ENCODE data around the gene CACNA1C.

The CACNA1C gene

DNA sequence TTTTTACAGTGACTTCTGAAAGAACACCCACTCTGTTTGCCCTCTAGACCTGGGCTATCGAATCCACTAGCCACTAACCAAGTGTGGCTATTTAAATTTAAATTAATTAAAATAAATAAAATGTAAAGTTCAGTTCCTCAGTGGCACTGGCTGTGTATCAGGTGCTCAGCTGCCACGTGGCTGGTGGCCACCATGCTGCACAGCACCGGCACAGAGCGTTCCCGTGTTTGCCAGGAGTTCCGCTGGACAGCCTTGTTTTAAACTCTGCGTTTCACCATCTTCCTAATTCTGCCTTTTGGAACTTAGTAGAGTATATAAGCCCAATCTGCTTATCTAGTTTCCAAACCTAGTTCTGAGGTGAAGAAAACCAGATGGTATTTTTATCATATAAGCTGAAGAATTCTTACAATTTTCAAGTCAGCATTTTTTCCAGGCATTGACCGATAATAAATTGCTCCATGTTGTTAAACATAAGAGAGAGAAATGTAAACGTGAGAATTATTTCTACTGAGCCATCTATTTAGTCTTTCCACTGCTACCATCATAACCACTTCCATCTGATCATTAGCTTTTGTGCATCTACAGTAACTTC is 339.0 kb downstream of the CACNA1C start:
- no peak for DNase-seq (ENCODE audit: low read depth)

GRCh38 chr12:2393016-2393415 is 340.2 kb downstream of the CACNA1C start:
- DNase-seq (ENCODE audit: low read depth): no peak

DNA sequence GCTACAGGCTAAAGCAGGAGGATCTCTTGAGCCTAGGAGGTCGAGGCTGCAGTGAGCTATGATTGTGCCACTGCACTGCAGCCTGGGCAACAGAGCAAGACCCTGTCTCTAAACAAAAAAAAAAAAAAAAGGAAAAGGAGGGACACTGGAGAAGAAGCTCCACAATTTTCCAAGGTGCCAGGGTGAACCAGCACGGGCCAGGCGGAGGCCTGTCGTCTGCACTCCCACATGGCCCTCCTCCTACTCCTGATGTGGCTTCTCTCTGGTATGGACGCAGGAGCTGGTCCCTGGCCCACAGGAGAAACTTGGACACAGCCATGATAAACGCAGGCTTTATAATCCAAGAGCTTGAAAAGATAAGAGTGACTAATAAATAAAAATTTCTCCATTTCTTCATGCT is 341.2 kb downstream of the CACNA1C start:
- DNase-seq (ENCODE audit: low read depth): no peak

DNA sequence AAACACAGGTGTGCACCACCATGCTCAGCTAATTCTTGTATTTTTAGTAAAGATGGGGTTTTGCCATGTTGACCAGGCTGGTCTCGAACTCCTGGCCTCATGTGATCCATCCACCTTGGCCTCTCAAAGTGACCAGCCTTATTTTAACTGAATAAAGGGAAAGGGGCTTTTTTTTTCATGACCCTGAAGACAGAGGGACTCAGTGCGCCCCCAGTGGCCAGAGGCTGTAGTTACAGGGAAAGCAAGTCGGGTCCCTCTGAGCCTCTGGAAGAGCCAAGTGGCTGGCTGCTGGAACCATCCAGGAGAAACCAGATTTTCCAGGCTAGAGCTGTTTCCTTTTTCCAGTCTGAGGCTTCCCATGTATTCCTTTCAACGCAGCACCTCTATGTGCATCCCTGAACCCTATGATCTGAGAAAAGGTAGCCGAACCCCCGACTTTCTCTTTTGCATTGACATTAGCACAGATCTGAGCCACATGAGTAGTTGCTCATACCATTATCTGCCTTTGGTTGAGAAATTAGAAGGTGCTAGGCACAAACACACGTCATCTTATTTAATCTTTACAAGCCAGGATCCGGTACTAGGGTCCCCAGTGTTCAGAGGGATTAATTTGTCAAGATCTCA is 342.7 kb downstream of the CACNA1C start:
- DNase-seq (ENCODE audit: low read depth): no peak

- no peak for DNase-seq (ENCODE audit: low read depth)
These were observed 343.7 kb downstream of the CACNA1C start for GRCh38 chr12:2396448-2396871.

DNA sequence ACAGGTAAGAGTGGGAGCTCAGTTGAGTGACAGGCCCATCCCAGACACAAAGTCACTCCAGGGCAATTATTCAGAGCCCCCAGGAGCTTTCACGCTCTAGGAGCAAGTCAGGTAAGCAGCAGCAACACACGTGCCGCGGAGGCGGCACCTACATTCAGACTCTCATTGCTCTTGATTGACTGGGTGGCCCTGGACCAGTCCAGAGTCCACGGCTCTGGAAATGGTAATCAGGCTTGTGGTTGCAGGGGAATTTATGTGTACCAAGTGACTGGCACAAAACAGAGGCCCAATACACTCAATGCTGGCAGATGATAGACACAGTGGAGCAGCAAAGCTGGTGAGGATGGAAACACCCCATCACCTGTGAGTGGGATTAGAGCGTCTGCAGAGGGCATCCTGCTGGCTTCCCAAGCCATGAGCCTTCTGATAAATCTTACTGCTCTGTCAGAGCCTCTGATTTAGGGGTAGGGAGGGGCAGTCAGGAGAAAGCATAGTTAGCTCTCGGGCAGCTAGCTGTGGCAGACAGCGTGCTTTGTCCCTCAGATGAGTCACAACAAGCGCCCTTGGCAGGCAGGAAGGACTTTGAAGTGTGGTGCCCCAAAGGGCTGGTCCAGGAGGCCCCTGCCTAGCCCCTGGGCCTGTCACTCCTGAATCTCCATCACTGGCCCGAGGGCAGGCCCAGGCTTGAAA is 344.7 kb downstream of the CACNA1C start:
- no peak for DNase-seq (ENCODE audit: low read depth)

- no peak for DNase-seq (ENCODE audit: low read depth)
These were observed 348.3 kb downstream of the CACNA1C start for GRCh38 chr12:2401040-2401439.

- no peak for DNase-seq (ENCODE audit: low read depth)
These were observed 349.3 kb downstream of the CACNA1C start for GRCh38 chr12:2402073-2402579.

DNA sequence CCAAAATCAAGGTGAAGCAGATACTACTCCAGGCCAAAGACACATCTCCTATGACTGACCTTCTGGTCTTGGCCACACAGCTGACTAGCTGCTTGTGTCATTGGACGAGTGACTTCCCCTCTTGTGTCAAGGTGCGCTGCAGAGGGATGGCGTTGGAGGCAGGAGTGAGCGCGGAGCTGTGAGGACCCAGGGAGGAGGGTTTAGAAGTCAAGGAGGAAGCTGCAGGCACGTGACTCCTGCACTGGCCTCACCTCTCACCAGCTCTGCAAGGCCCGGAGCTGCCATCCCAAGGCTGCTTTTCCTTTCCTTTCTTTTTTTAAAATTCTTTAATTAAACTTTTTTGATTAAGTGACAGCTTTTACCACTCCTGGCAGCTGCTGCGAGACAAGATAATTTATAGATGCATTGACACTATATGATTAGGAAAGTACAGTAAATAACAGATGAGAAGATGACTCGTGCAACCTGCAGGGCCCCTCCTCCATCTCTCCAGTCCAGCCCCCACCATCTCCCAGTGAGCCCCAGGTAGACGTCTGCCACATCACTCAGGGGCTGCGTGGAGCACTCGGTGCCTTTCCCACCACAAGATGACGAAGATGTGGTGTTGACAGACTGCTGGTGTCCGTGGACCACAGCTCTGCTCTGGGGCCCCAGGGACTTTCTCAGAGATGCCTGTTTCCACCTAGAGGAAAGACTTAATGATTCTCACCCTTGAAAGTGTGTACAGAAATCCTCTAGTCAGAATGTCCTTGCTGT is 350.6 kb downstream of the CACNA1C start:
- no peak for DNase-seq (ENCODE audit: low read depth)

DNA sequence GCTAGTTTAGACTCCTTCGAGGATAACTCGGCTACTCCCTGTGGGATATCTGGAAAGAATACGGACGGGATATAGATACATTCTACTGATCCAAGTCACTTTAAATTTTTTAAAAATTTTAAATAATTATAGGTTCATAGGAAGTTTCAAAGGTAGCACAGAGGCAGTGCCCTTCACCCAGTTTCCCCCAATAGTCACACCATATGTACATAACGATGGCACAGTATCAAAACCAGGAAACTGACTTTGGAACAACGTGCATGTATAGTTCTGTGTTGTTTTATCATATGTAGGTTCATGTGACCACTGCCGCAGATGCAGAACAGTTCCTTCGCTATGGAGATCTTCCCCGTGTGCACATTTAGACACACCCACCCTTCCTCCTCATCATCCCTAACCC is 352.3 kb downstream of the CACNA1C start:
- no peak for DNase-seq (ENCODE audit: low read depth)

DNA sequence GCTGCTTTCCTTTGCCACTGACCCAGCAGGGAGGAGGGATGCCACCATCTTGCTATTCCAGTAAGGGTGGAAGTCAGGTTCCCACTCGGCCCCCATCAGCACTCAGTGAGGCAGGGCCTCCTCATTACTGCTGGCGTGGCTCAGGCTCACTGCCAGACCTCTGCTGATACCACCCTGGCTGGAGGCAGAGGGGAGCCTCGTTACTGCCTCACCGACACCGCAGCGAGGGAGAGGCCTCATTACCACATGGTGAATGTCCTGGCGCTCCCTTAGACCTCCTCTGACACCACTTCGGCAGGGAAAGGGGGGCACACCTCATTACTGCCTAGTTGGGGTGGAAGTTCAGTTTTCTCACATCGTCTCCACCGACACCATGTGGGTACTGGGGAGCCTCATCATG is 354.1 kb downstream of the CACNA1C start:
- no peak for DNase-seq (ENCODE audit: low read depth)

DNA sequence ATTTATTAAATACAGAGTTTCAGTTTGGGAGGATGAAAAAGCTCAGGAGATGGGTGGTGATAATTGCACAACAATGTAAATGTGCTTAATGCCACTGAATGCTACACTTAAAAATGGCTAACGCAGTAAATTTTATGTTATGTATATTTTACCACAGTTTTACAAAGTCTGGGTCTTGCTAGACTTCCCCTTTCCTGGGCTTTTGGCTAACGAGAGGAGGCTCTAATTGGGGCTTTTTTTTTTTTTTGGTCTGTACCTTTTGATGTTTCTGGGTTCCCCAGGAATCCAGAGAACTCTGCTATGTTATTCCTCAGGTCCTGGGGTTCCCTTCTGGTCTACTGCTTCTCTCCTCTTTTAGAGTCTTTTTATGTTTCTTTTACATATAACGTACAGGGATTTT is 355.5 kb downstream of the CACNA1C start:
- DNase-seq (ENCODE audit: low read depth): no peak

DNA sequence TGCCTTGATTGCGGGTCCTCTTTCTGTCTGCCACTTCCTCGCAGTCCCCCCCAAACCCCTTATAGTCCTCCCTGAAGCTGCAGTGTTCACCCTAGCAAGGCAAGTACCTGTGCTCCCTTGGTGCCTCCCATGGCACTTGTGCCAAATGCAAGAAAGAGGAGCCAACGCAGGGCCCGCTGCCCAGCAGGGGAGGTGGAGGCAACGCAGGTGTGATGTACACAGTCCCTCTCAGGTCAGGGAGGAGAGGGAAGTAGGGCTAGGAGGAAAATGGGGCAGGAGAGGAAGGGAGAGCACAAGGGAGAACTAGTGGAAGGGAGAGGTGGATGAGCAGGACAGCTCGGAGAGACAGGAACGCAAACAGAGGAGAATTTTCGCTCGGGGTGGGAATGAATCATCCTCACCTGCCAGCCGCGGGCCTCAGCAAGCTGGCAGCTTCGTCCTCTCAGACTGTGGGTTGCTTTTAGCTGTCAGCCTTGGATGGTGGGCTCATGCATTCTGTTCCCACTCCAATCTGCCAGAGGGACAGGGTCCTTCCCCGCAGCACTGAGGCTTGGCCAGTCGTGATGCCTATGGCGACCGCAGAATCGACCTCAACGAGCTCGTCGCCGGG is 357.0 kb downstream of the CACNA1C start:
- DNase-seq (ENCODE audit: low read depth): no peak

DNA sequence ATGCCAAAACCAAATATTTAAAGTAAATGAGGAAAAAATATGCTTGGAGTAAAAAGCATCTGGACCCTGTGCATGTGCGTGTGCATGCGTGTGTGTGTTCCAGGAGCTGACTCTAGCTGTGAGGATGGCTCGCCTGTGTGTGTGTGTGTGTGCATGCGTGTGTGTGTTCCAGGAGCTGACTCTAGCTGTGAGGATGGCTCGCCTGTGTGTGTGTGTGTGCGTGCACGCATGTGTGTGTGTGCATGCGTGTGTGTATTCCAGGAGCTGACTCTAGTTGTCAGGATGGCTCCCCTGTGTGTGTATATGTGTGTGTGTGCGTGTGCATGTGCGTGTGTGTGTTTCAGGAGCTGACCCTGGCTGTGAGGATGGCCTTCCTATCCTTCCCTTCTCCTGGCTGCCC is 357.7 kb downstream of the CACNA1C start:
- DNase-seq (ENCODE audit: low read depth): no peak

DNA sequence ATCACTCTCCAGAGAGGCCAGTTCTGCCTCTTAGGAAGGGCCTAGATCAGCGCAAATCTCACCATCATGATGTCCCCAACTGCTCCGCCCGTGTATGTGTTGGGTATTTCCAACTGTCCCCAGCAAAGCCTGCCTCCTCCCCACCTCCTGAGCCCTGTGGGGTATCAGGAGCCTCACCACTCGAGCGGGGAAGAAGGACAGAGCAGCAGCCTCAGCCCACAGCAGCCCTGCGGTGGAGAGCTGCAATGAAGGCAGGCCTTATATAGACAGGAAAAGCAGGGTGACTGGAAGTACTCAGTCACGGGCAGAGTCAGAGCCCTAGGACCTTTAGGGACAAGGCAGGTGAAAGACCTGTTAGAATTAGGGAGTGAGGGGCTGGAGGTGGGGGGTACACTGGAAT is 358.2 kb downstream of the CACNA1C start:
- no peak for DNase-seq (ENCODE audit: low read depth)

- no peak for DNase-seq (ENCODE audit: low read depth)
These were observed 359.0 kb downstream of the CACNA1C start for GRCh38 chr12:2411616-2412304.

GRCh38 chr12:2412305-2412643 is 359.5 kb downstream of the CACNA1C start:
- DNase-seq (ENCODE audit: low read depth): no peak

- no peak for DNase-seq (ENCODE audit: low read depth)
These were observed 360.5 kb downstream of the CACNA1C start for GRCh38 chr12:2413301-2413700.

DNA sequence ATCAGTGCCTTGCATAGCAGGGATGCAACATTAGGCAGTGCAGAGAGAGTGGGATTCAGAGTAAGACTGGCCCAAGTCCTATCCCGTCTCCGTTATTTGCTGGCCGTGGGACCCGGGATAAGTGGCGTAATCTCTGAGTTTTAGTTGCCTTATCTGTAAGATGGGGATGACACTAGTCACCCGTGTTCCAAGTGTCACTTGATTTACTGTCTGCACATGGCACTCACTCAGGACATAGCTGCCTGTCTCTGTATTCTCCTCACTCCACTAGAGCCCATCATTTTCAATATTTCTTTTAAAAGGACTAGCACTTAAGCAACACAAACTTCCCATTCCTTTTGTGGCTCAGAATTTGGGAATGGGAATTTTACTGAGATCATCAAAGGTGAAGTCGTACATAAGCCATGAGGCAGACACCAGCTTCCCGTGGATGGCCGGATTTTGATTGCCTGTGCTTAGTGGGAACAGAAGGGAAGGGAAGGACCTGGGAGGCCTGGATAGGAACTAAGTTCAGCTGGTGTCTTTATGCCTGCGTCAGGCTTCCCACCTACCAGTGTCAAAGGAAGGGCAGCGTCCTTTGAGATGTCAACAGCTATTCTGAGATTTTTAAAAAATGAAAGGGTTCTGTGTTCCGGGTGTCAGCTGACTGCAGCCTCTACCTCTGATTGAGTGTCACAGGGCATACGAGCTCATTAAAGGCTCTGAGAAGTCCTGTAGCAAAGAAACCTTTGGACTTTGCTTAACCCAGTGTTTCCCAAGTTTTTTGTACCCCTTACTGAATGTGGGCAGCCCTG is 361.4 kb downstream of the CACNA1C start:
- DNase-seq (ENCODE audit: low read depth): no peak

DNA sequence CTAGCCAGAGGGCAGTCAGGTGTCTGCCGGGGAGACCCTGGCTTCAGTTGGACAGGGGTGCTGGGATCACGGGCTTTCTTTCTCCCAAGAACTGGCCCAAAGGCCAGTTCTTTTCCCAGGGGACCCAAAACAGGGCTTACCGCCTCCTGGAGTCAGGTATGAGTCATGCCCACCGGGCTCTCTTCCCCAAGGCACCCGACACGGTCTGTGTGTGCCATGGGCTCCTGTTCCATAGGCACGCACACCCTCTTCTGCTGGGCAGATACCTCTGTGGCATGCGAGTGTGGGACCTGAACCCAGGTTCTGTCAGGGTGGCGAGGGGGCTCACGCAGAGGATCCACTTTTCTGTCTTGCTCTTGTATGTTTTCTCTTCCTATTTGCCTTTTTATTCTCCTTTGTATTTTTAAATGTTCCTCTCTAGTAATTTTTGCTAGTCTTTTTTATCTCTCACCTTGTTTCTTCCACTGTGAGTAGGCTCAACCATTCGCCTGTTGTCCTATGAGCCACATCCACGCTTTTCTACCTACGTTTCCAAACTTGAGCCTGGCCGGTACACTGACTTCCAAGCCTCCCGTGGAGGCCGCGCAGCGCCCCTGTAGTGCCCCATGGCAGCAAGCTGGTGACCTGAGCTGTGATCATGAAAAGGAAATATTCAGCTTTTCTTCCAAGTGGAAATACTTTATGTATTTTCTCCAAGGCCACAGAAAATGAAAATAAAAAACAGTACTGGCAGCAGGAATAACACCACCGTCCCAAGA is 362.2 kb downstream of the CACNA1C start:
- no peak for DNase-seq (ENCODE audit: low read depth)
